Measurements from ENCODE around the gene COG2. TPM values are rescaled to one million over a fixed set of nuclear protein-coding genes. Genes with fewer than 3 reads are reported as not detected.
A peak's percentile ranks its signal among the peaks of the same experiment; 100 is the strongest.
"Not testable (repeated sequence)": the region's sequence is repeated elsewhere in the genome, so short reads cannot be mapped to it uniquely, and the experiment has no call there.

The COG2 gene
- polyA plus RNA-seq (2013, experiment 1 of 2; ENCODE audit: insufficient read length), result 11.9 TPM
- 11.4 TPM for polyA plus RNA-seq (2013, experiment 2 of 2; ENCODE audit: insufficient read length)

GRCh38 chr1:230642263-230642959 lies at the start of gene COG2:
TSS of gene COG2 (plus strand) at chr1:230642481. CDS start at chr1:230642607, 126 bp downstream.
- DNase-seq, result peak; percentile 91

GRCh38 chr1:230592848-230593414 lies 49.4 kb upstream of the COG2 start:
- DNase-seq, result no peak

GRCh38 chr1:230594214-230594773 lies 48.0 kb upstream of the COG2 start:
- DNase-seq, result no peak

GRCh38 chr1:230595181-230595580 lies 47.1 kb upstream of the COG2 start:
- DNase-seq, result no peak

- DNase-seq, result no peak
Measured at GRCh38 chr1:230596306-230596705, 46.0 kb upstream of the COG2 start.

- DNase-seq, result no peak
Measured at GRCh38 chr1:230598745-230599144, 43.5 kb upstream of the COG2 start.

- DNase-seq, result no peak
Measured at GRCh38 chr1:230599926-230600656, 42.2 kb upstream of the COG2 start.

GRCh38 chr1:230600657-230601400 lies 41.5 kb upstream of the COG2 start:
- not testable (repeated sequence) for DNase-seq

GRCh38 chr1:230609208-230609607 lies 33.1 kb upstream of the COG2 start:
- no peak for DNase-seq

- DNase-seq, result no peak
Measured at GRCh38 chr1:230610589-230610988, 31.7 kb upstream of the COG2 start.

- DNase-seq, result no peak
Measured at GRCh38 chr1:230611128-230611877, 31.0 kb upstream of the COG2 start.

GRCh38 chr1:230611878-230612235 lies 30.4 kb upstream of the COG2 start:
- DNase-seq, result no peak

GRCh38 chr1:230612651-230613050 lies 29.6 kb upstream of the COG2 start:
- no peak for DNase-seq

GRCh38 chr1:230614121-230614520 lies 28.2 kb upstream of the COG2 start:
- DNase-seq, result no peak

- DNase-seq, result no peak
Measured at GRCh38 chr1:230618537-230618936, 23.7 kb upstream of the COG2 start.

GRCh38 chr1:230620649-230621323 lies 21.5 kb upstream of the COG2 start:
- no peak for DNase-seq

GRCh38 chr1:230621324-230622030 lies 20.8 kb upstream of the COG2 start:
- DNase-seq, result no peak

GRCh38 chr1:230622151-230622550 lies 20.1 kb upstream of the COG2 start:
- DNase-seq, result no peak

- no peak for DNase-seq
Measured at GRCh38 chr1:230624097-230624713, 18.1 kb upstream of the COG2 start.

- DNase-seq, result no peak
Measured at GRCh38 chr1:230626232-230626631, 16.0 kb upstream of the COG2 start.

All from fibroblast of skin of back (primary cell).